GM23248 (cell line): ENCODE results near the gene BCL2L14. TPM values are rescaled to one million over a fixed set of nuclear protein-coding genes. Genes with fewer than 3 reads are reported as not detected.

ENCODE experiments used
- DNase-seq: peaks from one replicate; pipeline ENCODE4 v3.0.0-alpha.2; 2015
- H2AFZ ChIP-seq: fragments of 200-600 bp; sonication (generic); 2 replicates; pipeline ENCODE4 v1.6.1; 2016; ENCODE audit warnings: antibody characterized with exemption
- H3F3A ChIP-seq: fragments of 200-600 bp; sonication (generic); 2 replicates; pipeline ENCODE4 v1.6.1; 2016; ENCODE audit warnings: mild to moderate bottlenecking, antibody characterized with exemption, mixed run types; ENCODE audit not compliant: insufficient read depth
- H3K27ac ChIP-seq: fragments of 200-600 bp; sonication (generic); 2 replicates; pipeline ENCODE4 v1.5.1; 2016; ENCODE audit warnings: mild to moderate bottlenecking
- H3K27me3 ChIP-seq: fragments of 200-600 bp; sonication (generic); replicated peaks from 2 replicates; pipeline ENCODE4 v1.6.1; 2016; ENCODE audit warnings: mild to moderate bottlenecking; ENCODE audit not compliant: insufficient read depth
- H3K36me3 ChIP-seq: fragments of 200-600 bp; sonication (generic); 2 replicates; pipeline ENCODE4 v1.6.1; 2016; ENCODE audit warnings: low read depth, mild to moderate bottlenecking
- H3K4me1 ChIP-seq: fragments of 200-600 bp; sonication (generic); 2 replicates; pipeline ENCODE4 v1.6.1; 2016; ENCODE audit warnings: mild to moderate bottlenecking; ENCODE audit not compliant: insufficient read depth
- H3K4me2 ChIP-seq: fragments of 200-600 bp; sonication (generic); one replicate; pipeline ENCODE4 v1.6.1; 2016; ENCODE audit warnings: mild to moderate bottlenecking; ENCODE audit not compliant: unreplicated experiment
- H3K4me3 ChIP-seq: fragments of 200-600 bp; sonication (generic); 2 replicates; pipeline ENCODE4 v1.5.1; 2016; ENCODE audit warnings: mild to moderate bottlenecking
- H3K79me2 ChIP-seq: fragments of 200-600 bp; sonication (generic); 2 replicates; pipeline ENCODE4 v1.6.1; 2016; ENCODE audit warnings: mild to moderate bottlenecking; ENCODE audit not compliant: insufficient read depth
- H3K9ac ChIP-seq: fragments of 200-600 bp; sonication (generic); 2 replicates; pipeline ENCODE4 v1.6.1; 2016; ENCODE audit warnings: mild to moderate bottlenecking
- H3K9me2 ChIP-seq: fragments of 200-600 bp; sonication (generic); 2 replicates; pipeline ENCODE4 v1.6.1; 2016; ENCODE audit warnings: mixed run types, mild to moderate bottlenecking, moderate library complexity; ENCODE audit not compliant: insufficient read depth
- H3K9me3 ChIP-seq: fragments of 200-600 bp; sonication (generic); one replicate; pipeline ENCODE4 v1.6.1; 2017; ENCODE audit warnings: low read depth
- H4K20me1 ChIP-seq: fragments of 200-600 bp; sonication (generic); 2 replicates; pipeline ENCODE4 v1.6.0; 2016; ENCODE audit not compliant: insufficient read depth
- EZH2 ChIP-seq: fragments of 200-600 bp; sonication (generic); IDR thresholded peaks from 2 replicates; pipeline ENCODE4 v1.6.1; 2018; ENCODE audit warnings: antibody characterized with exemption, mild to moderate bottlenecking; ENCODE audit not compliant: insufficient read depth, poor library complexity, severe bottlenecking
- EZH2phosphoT487 ChIP-seq: fragments of 200-600 bp; sonication (generic); IDR thresholded peaks from 2 replicates; pipeline ENCODE4 v1.6.1; 2018; ENCODE audit warnings: antibody characterized with exemption, moderate library complexity, mild to moderate bottlenecking, low read depth; ENCODE audit not compliant: insufficient read depth
- WGBS, 2 experiments: methylation state at CpG; one replicate each; pipeline ENCODE4 v1.1.6; 2015 to 2017; ENCODE audit warnings: low lambda C conversion rate in 2 of 2, low coverage in 1 of 2; ENCODE audit errors: missing lambda C conversion rate in 2 of 2; 5-methylcytosine and 5-hydroxymethylcytosine counted together
- in situ Hi-C: fragments of 300-500 bp; cut with MboI; formaldehyde crosslinking; loops from 2 replicates; pipeline ENCODE4 v1.15.0; 2020
- polyA plus RNA-seq: library from polyadenylated mRNA; unstranded; fragments of >200 nt; fragmentation: Nextera tagmentation; extraction: Ambion mirVana; gene quantifications from 2 replicates; pipeline ENCODE4 v1.2.1, GENCODE V29; 2016
- total RNA-seq: library from RNA; depleted of rRNA; stranded (reverse); fragments of >200 nt; shearing (Covaris generic); gene quantifications from 2 replicates; pipeline ENCODE4 v1.2.3, GENCODE V29; 2014

Gene BCL2L14
- total and polyA plus RNA-seq, 2 experiments from 2014 or later, result not detected

- Histone ChIP-seq H3K4me2 (no peak overlapping the region), H3K27me3 (peaks cover 8% of the 10 kb centered on the region; the same call in 1 of the 2 replicates), H3K9me2 (no peaks in the 10 kb centered on the region), H3K79me2 (no peaks in the 10 kb centered on the region), H3K27ac (no peak overlapping the region), H3K4me1 (no peaks in the 10 kb centered on the region), H3F3A (no peaks in the 10 kb centered on the region), H3K36me3 (no peaks in the 10 kb centered on the region), H4K20me1 (no peaks in the 10 kb centered on the region), H2AFZ (no peak overlapping the region), H3K4me3 (no peak overlapping the region), H3K9me3 (no peaks in the 10 kb centered on the region), H3K9ac (no peak overlapping the region)
- WGBS, 2 experiments, result 76% methylated on average over 2 of the region's 2 CpGs
- in situ Hi-C loops, result no loop called here
- no peak for DNase-seq
- TF ChIP-seq EZH2phosphoT487 (no peak), EZH2 (no peak)
Observed at GRCh38 chr12:12025799-12026386, 44.8 kb upstream of the BCL2L14 start.

- H3K9ac ChIP-seq, result no peak overlapping the region
- no peak for TF ChIP-seq EZH2
- TF ChIP-seq EZH2phosphoT487, result no peak
- no peaks in the 10 kb centered on the region for H3K4me1 ChIP-seq
- in situ Hi-C loops, result no loop called here
- H3K27me3 ChIP-seq, result no peaks in the 10 kb centered on the region; the same call in 1 of the 2 replicates
- H3K4me3 ChIP-seq, result no peak overlapping the region
- H3K27ac ChIP-seq, result no peak overlapping the region
- DNase-seq, result no peak
- no peaks in the 10 kb centered on the region for H3K9me3 ChIP-seq
- H2AFZ ChIP-seq, result no peak overlapping the region
- H3K4me2 ChIP-seq, result no peak overlapping the region
- no peaks in the 10 kb centered on the region for H3F3A ChIP-seq
- H4K20me1 ChIP-seq, result no peaks in the 10 kb centered on the region
- H3K36me3 ChIP-seq, result no peaks in the 10 kb centered on the region
- H3K79me2 ChIP-seq, result no peaks in the 10 kb centered on the region
- no peaks in the 10 kb centered on the region for H3K9me2 ChIP-seq
- 65 to 71% methylated on average over 11 of the region's 11 CpGs for WGBS, 2 experiments
Observed at GRCh38 chr12:12028668-12029402, 41.9 kb upstream of the BCL2L14 start.

GRCh38 chr12:12029653-12030052, 41.1 kb upstream of the BCL2L14 start:
- Histone ChIP-seq H4K20me1 (no peaks in the 10 kb centered on the region), H3K36me3 (no peaks in the 10 kb centered on the region), H3K27me3 (no peaks in the 10 kb centered on the region; the same call in 1 of the 2 replicates), H3K9ac (no peak overlapping the region), H3F3A (no peaks in the 10 kb centered on the region), H2AFZ (no peak overlapping the region), H3K9me2 (no peaks in the 10 kb centered on the region), H3K4me1 (no peaks in the 10 kb centered on the region), H3K9me3 (no peaks in the 10 kb centered on the region), H3K4me2 (no peak overlapping the region), H3K27ac (no peak overlapping the region), H3K79me2 (no peaks in the 10 kb centered on the region), H3K4me3 (no peak overlapping the region)
- TF ChIP-seq EZH2phosphoT487 (no peak), EZH2 (no peak)
- WGBS, 2 experiments, result 71 to 77% methylated on average over 2 of the region's 2 CpGs
- in situ Hi-C loops, result loop anchor here (10.0 kb wide), 1 partner anchor 445 kb away; no protein-coding TSS in a partner anchor
- DNase-seq, result no peak

- TF ChIP-seq EZH2 (no peak), EZH2phosphoT487 (no peak)
- H3F3A ChIP-seq, result no peaks in the 10 kb centered on the region
- H3K4me1 ChIP-seq, result no peaks in the 10 kb centered on the region
- no peaks in the 10 kb centered on the region for H3K9me2 ChIP-seq
- H3K9me3 ChIP-seq, result no peaks in the 10 kb centered on the region
- 84 to 88% methylated on average over 12 of the region's 12 CpGs for WGBS, 2 experiments
- H3K27ac ChIP-seq, result no peak overlapping the region
- in situ Hi-C loops, result loop anchor here (10.0 kb wide), 1 partner anchor 448 kb away; no protein-coding TSS in a partner anchor
- DNase-seq, result no peak
- no peaks in the 10 kb centered on the region for H4K20me1 ChIP-seq
- no peaks in the 10 kb centered on the region for H3K79me2 ChIP-seq
- H3K27me3 ChIP-seq, result no peaks in the 10 kb centered on the region
- H3K9ac ChIP-seq, result peak overlapping the region; percentile 71; the same call in 1 of the 2 replicates
- H3K4me3 ChIP-seq, result no peak overlapping the region
- H2AFZ ChIP-seq, result peak overlapping the region; percentile 89
- peak overlapping the region; percentile 89 for H3K4me2 ChIP-seq
- H3K36me3 ChIP-seq, result no peaks in the 10 kb centered on the region
Observed at GRCh38 chr12:12032260-12032791, 38.4 kb upstream of the BCL2L14 start.
